Esophagus squamous epithelium (tissue), 4 donors: ENCODE results near the gene PANX3.

ENCODE experiments used
- POLR2A ChIP-seq, 4 donors: fragments of 450-650 bp; IDR thresholded peaks; one replicate each; pipeline ENCODE4 v1.6.1; 2017; ENCODE audit warnings: antibody characterized with exemption in 4 of 4, mild to moderate bottlenecking in 4 of 4, moderate library complexity in 3 of 4
- TF ChIP-seq, protein P1 (sequence below), 6 experiments: fragments of 450-650 bp in 4 of 6; fragments of 200-600 bp in 2 of 6; sonication (generic) in 2 of 6; IDR thresholded peaks; one replicate each; pipeline ENCODE4 v1.5.1; 2016 to 2019; ENCODE audit warnings: antibody characterized with exemption in 6 of 6, mild to moderate bottlenecking in 4 of 6, moderate library complexity in 4 of 6

GRCh38 chr11:124644426-124645280 lies 33.4 kb downstream of the PANX3 start:
- TF ChIP-seq, protein P1, sequence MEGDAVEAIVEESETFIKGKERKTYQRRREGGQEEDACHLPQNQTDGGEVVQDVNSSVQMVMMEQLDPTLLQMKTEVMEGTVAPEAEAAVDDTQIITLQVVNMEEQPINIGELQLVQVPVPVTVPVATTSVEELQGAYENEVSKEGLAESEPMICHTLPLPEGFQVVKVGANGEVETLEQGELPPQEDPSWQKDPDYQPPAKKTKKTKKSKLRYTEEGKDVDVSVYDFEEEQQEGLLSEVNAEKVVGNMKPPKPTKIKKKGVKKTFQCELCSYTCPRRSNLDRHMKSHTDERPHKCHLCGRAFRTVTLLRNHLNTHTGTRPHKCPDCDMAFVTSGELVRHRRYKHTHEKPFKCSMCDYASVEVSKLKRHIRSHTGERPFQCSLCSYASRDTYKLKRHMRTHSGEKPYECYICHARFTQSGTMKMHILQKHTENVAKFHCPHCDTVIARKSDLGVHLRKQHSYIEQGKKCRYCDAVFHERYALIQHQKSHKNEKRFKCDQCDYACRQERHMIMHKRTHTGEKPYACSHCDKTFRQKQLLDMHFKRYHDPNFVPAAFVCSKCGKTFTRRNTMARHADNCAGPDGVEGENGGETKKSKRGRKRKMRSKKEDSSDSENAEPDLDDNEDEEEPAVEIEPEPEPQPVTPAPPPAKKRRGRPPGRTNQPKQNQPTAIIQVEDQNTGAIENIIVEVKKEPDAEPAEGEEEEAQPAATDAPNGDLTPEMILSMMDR (IDR thresholded peaks at IDR 0.05): peak in 5 of 6 experiments; percentile 76 to 82 (median 79)
- no peak for TF ChIP-seq POLR2A (IDR thresholded peaks at IDR 0.05)
